ENCODE results near the gene WDFY3.
"Not testable (repeated sequence)": the region's sequence is repeated elsewhere in the genome, so short reads cannot be mapped to it uniquely, and the experiment has no call there.

Gene WDFY3

GRCh38 chr4:84706286-84706685 is 260.2 kb downstream of the WDFY3 start:
- no peak for DNase-seq

GRCh38 chr4:84699001-84699671 is 267.4 kb downstream of the WDFY3 start:
- no peak for DNase-seq

- no peak for DNase-seq
Observed at GRCh38 chr4:84697615-84698201, 268.8 kb downstream of the WDFY3 start.

- DNase-seq, result no peak
Observed at GRCh38 chr4:84697159-84697558, 269.3 kb downstream of the WDFY3 start.

GRCh38 chr4:84691800-84692199 is 274.7 kb downstream of the WDFY3 start:
- DNase-seq, result no peak

- DNase-seq, result no peak
Observed at GRCh38 chr4:84691170-84691691, 275.3 kb downstream of the WDFY3 start.

- no peak for DNase-seq
Observed at GRCh38 chr4:84690481-84690880, 276.0 kb downstream of the WDFY3 start.

GRCh38 chr4:84689197-84689596 is 277.3 kb downstream of the WDFY3 start:
- no peak for DNase-seq

- no peak for DNase-seq
Observed at GRCh38 chr4:84688605-84689004, 277.9 kb downstream of the WDFY3 start.

GRCh38 chr4:84685105-84685504 is 281.4 kb downstream of the WDFY3 start:
- DNase-seq, result no peak

- no peak for DNase-seq
Observed at GRCh38 chr4:84684361-84684760, 282.1 kb downstream of the WDFY3 start.

- no peak for DNase-seq
Observed at GRCh38 chr4:84683064-84683850, 283.2 kb downstream of the WDFY3 start.

GRCh38 chr4:84682661-84683060 is 283.8 kb downstream of the WDFY3 start:
- DNase-seq, result not testable (repeated sequence)

GRCh38 chr4:84681486-84682274 is 284.8 kb downstream of the WDFY3 start:
- DNase-seq, result no peak

GRCh38 chr4:84680956-84681355 is 285.5 kb downstream of the WDFY3 start:
- no peak for DNase-seq

GRCh38 chr4:84678976-84679744 is 287.3 kb downstream of the WDFY3 start:
- DNase-seq, result no peak

- no peak for DNase-seq
Observed at GRCh38 chr4:84677995-84678394, 288.5 kb downstream of the WDFY3 start.

GRCh38 chr4:84677093-84677492 is 289.4 kb downstream of the WDFY3 start:
- no peak for DNase-seq

GRCh38 chr4:84673475-84674240 is 292.8 kb downstream of the WDFY3 start:
- DNase-seq, result no peak

GRCh38 chr4:84672177-84672576 is 294.3 kb downstream of the WDFY3 start:
- DNase-seq, result no peak

- no peak for DNase-seq
Observed at GRCh38 chr4:84669201-84669600, 297.3 kb downstream of the WDFY3 start.
